KMS-11 (cell line): ENCODE data around the gene MRTFB.

Experiments
- H2AFZ ChIP-seq: fragments of 200-600 bp; sonication (generic); 2 replicates; pipeline ENCODE4 v1.6.1; 2016; ENCODE audit warnings: antibody characterized with exemption, mixed run types, low read depth
- H3K27ac ChIP-seq: fragments of 200-600 bp; sonication (generic); 2 replicates; pipeline ENCODE4 v1.6.1; 2016; ENCODE audit warnings: mild to moderate bottlenecking, mixed run types
- H3K27me3 ChIP-seq: fragments of 200-600 bp; sonication (generic); 2 replicates; pipeline ENCODE4 v1.6.1; 2017; ENCODE audit warnings: mild to moderate bottlenecking, low read depth, mixed run types, moderate library complexity; ENCODE audit not compliant: insufficient read depth
- H3K36me3 ChIP-seq: fragments of 200-600 bp; sonication (generic); 2 replicates; pipeline ENCODE4 v1.6.1; 2017; ENCODE audit warnings: mild to moderate bottlenecking, mixed run types; ENCODE audit not compliant: insufficient read depth
- H3K4me1 ChIP-seq: fragments of 200-600 bp; sonication (generic); 2 replicates; pipeline ENCODE4 v1.6.1; 2016; ENCODE audit warnings: mild to moderate bottlenecking, low read depth, mixed run types; ENCODE audit not compliant: poor library complexity, severe bottlenecking
- H3K4me2 ChIP-seq: fragments of 200-600 bp; sonication (generic); 2 replicates; pipeline ENCODE4 v1.7.0; 2016; ENCODE audit warnings: mild to moderate bottlenecking, mixed run types
- H3K4me3 ChIP-seq: fragments of 200-600 bp; sonication (generic); IDR thresholded peaks from 2 replicates; pipeline ENCODE4 v1.6.1; 2017; ENCODE audit warnings: low read depth, low read length, mixed read lengths; ENCODE audit not compliant: insufficient read depth
- H3K79me2 ChIP-seq: fragments of 200-600 bp; sonication (generic); 2 replicates; pipeline ENCODE4 v1.6.1; 2016; ENCODE audit warnings: low read depth, mixed run types; ENCODE audit not compliant: insufficient read depth
- H3K9ac ChIP-seq: fragments of 200-600 bp; sonication (generic); 2 replicates; pipeline ENCODE4 v1.6.1; 2016; ENCODE audit warnings: mild to moderate bottlenecking, mixed run types
- H4K20me1 ChIP-seq: fragments of 200-600 bp; sonication (generic); 2 replicates; pipeline ENCODE4 v1.6.1; 2016; ENCODE audit warnings: mild to moderate bottlenecking, mixed run types; ENCODE audit not compliant: insufficient read depth
- TF ChIP-seq, protein P1 (sequence below): fragments of 200-600 bp; sonication (generic); conservative IDR thresholded peaks from 2 replicates; pipeline ENCODE4 v1.6.1; 2017; ENCODE audit warnings: low read depth, mild to moderate bottlenecking, antibody characterized with exemption, low read length, moderate library complexity, mixed read lengths

Gene MRTFB

DNA sequence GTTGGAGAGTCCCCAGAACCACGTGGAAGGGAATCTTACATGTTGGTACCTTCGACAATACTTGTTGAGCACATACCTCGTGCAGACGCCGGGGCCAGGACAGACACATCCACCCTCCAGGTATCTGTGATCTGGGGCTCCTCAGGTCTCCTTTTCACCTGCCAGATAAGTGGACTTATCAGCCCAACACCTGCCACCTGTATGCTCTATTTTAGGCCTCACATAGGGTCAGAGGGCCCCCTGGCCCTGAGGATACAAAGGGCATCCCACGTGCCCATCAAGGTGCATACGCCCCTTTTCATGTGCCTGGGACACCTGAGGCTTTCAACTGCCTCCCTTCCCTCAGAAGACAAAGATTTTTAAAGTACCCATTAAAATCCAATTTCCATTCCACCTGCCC lies 212.7 kb downstream of the MRTFB start:
- Histone ChIP-seq H3K79me2 (no peaks in the 10 kb centered on the region), H3K9ac (no peak overlapping the region), H3K27ac (no peak overlapping the region), H3K4me1 (peaks cover 21% of the 10 kb centered on the region), H3K4me3 (no peak overlapping the region), H3K27me3 (no peaks in the 10 kb centered on the region), H2AFZ (no peak overlapping the region), H3K36me3 (no peaks in the 10 kb centered on the region), H3K4me2 (peak overlapping the region; percentile 95; the same call in 1 of the 2 replicates), H4K20me1 (no peaks in the 10 kb centered on the region)
- TF ChIP-seq, protein P1, sequence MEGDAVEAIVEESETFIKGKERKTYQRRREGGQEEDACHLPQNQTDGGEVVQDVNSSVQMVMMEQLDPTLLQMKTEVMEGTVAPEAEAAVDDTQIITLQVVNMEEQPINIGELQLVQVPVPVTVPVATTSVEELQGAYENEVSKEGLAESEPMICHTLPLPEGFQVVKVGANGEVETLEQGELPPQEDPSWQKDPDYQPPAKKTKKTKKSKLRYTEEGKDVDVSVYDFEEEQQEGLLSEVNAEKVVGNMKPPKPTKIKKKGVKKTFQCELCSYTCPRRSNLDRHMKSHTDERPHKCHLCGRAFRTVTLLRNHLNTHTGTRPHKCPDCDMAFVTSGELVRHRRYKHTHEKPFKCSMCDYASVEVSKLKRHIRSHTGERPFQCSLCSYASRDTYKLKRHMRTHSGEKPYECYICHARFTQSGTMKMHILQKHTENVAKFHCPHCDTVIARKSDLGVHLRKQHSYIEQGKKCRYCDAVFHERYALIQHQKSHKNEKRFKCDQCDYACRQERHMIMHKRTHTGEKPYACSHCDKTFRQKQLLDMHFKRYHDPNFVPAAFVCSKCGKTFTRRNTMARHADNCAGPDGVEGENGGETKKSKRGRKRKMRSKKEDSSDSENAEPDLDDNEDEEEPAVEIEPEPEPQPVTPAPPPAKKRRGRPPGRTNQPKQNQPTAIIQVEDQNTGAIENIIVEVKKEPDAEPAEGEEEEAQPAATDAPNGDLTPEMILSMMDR: no peak

DNA sequence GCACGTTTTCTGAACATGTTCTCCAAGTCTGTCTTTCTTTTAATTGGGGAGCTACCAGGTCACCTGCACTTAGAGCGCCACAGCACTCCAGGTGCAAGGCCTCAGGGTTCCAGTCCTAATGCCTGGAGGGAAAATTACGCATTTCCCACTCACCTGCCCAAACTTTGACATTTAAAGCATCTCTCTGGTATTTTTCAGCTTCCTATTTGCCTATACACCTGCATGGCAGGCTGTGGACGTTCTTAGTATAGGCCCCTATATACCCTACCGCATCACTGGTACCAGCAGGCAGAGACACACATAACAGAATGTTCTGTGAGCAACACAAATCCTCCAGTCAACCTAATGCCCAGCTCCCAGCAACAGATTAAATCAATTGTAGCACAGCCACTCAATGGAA lies 213.3 kb downstream of the MRTFB start:
- TF ChIP-seq, protein P1: no peak
- Histone ChIP-seq H3K36me3 (no peaks in the 10 kb centered on the region), H3K4me3 (no peak overlapping the region), H3K4me1 (peaks cover 21% of the 10 kb centered on the region), H3K27ac (no peak overlapping the region), H3K9ac (peak overlapping the region; percentile 77; the same call in 1 of the 2 replicates), H3K4me2 (peak overlapping the region; percentile 95), H3K27me3 (no peaks in the 10 kb centered on the region), H4K20me1 (no peaks in the 10 kb centered on the region), H3K79me2 (no peaks in the 10 kb centered on the region), H2AFZ (peak overlapping the region; percentile 20; the same call in 1 of the 2 replicates)

DNA sequence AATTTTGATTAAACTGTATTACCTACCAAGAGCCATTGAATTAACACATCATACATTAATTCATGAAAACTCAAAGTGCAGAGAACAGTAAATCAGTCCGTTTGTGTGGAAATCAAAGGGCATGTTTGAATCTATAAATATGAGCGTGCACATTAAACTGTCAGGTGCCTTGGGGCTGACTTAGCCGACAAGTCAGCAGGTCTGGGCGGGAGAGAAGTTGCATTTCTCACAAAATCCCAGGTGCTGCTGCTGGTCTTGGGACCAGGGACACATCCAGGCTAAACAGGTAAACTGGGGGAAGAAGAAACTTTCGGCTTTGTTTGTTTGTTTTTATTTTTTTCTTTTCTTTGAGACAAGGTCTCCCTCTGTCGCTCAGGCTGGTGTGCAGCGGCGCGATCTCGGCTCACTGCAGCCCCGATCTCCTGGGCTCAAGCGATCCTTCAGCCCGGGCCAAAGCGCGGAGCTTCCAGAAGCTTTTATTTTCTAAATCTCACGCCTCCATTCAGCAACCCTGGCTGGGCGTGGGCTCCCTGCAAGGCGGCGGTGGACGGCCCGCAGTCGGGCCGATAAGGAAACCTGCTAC lies 213.9 kb downstream of the MRTFB start:
- TF ChIP-seq, protein P1: peak; percentile 63
- H3K9ac ChIP-seq: peak overlapping the region; percentile 77
- no peaks in the 10 kb centered on the region for H4K20me1 ChIP-seq
- no peak overlapping the region for H3K4me3 ChIP-seq
- H3K4me2 ChIP-seq: peak overlapping the region; percentile 95
- no peaks in the 10 kb centered on the region for H3K27me3 ChIP-seq
- peaks cover 21% of the 10 kb centered on the region for H3K4me1 ChIP-seq
- no peaks in the 10 kb centered on the region for H3K36me3 ChIP-seq
- peak overlapping the region; percentile 65 for H3K27ac ChIP-seq
- peak overlapping the region; percentile 99 for H2AFZ ChIP-seq
- H3K79me2 ChIP-seq: no peaks in the 10 kb centered on the region

DNA sequence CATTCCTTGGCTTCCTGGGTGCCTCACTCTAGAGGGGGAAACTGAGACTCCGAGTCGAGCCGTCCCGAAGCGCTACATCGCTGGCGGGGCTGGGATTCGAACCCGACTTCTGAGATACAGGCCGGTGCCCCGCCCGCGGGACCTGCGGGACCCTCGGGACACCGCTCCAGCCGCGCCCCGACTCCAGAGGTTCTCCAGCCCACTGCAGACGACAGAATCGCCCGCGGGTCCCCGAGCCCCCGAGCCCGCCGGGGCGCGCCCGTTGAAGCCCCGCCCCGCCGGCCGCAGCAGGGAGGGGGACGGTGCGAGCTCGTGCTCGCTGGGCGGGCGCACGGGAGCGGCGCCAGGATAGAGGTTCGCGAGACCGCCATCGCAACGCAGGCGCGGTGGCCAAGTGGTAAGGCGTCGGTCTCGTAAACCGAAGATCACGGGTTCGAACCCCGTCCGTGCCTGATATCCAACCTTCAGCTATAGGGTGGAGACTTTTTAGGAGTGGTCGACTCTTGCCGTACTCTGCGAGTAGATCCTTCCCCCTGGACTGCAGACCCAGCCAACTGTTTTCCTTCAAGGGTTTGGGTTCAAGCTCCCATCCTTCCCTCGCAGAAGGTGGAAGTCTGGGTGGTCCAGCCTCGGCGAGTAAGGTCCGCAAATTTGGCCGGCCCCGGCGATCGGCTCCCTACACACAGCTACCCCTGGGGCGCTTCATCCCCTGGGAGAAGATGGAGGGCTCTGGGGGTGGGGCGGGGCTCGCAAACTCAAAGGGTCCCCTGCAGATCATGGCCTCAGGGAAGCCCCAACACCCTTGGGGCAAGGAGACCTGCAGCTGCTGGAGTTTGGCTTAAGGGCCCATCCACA lies 214.6 kb downstream of the MRTFB start:
- Histone ChIP-seq H2AFZ (peak overlapping the region; percentile 99), H3K4me1 (peaks cover 21% of the 10 kb centered on the region), H3K9ac (peak overlapping the region; percentile 77), H4K20me1 (no peaks in the 10 kb centered on the region), H3K27me3 (no peaks in the 10 kb centered on the region), H3K36me3 (no peaks in the 10 kb centered on the region), H3K4me2 (peak overlapping the region; percentile 95; the same call in 1 of the 2 replicates), H3K4me3 (no peak overlapping the region), H3K27ac (peak overlapping the region; percentile 65), H3K79me2 (no peaks in the 10 kb centered on the region)
- TF ChIP-seq, protein P1: no peak; the same call in 1 of the 2 replicates
